GM12878 (cell line): ENCODE results near the gene NFKBIA.

Experiments
- CTCF ChIP-seq, 3 experiments: IDR thresholded peaks in 2 of 3; conservative IDR thresholded peaks in 1 of 3; 2 replicates each; pipeline ENCODE4 v1.5.1; 2011; ENCODE audit warnings: low read depth in 3 of 3, low read length in 3 of 3, mild to moderate bottlenecking in 3 of 3, control low read depth in 2 of 3, moderate library complexity in 2 of 3, inconsistent platforms in 1 of 3, mixed read lengths in 1 of 3; ENCODE audit not compliant: control insufficient read depth in 2 of 3, insufficient read depth in 1 of 3; ENCODE audit errors: extremely low read depth in 1 of 3
- MYC ChIP-seq: IDR thresholded peaks from 2 replicates; pipeline ENCODE4 v1.6.1; 2011; ENCODE audit warnings: mild to moderate bottlenecking, low read length, moderate library complexity, inconsistent platforms; ENCODE audit not compliant: insufficient read depth, insufficient replicate concordance, insufficient read length, severe bottlenecking
- POLR2A ChIP-seq: IDR thresholded peaks from 2 replicates; pipeline ENCODE4 v1.6.1; 2011; ENCODE audit warnings: low read depth, mild to moderate bottlenecking, low read length
- RCOR1 ChIP-seq: conservative IDR thresholded peaks from 2 replicates; pipeline ENCODE4 v1.6.1; 2012; ENCODE audit warnings: low read depth, low read length, improper control_type of control experiment
- SMAD5 ChIP-seq: IDR thresholded peaks from 2 replicates; pipeline ENCODE4 v1.6.1; 2016; ENCODE audit warnings: antibody characterized with exemption, low read depth

GRCh38 chr14:35391388-35391710 lies 13.2 kb downstream of the NFKBIA start:
- TF ChIP-seq RCOR1 (no peak), CTCF (IDR thresholded peaks at IDR 0.05 in 2 of 3, conservative IDR thresholded peaks at IDR 0.05 in 1 of 3; ENCODE audit: control insufficient read depth in 2 of 3, extremely low read depth in 1 of 3, insufficient read depth in 1 of 3, low read depth in 3 of 3, low read length in 3 of 3) (no peak), MYC (no peak), POLR2A (no peak), SMAD5 (no peak)
